Activated B cell treated with CpG ODN at 0.5 μM for 24 hours (primary cell): ENCODE data around the gene PRR35. TPM values are rescaled to one million over a fixed set of nuclear protein-coding genes. Genes with fewer than 3 reads are reported as not detected.

Experiments
- ATAC-seq: fragments of 200-7000 bp; cut with Tn5 transposase; one replicate; pipeline ENCODE4 v1.10.0; 2021; ENCODE audit warnings: low read depth, mild to moderate bottlenecking, moderate library complexity
- CTCF ChIA-PET: fragments of 350-600 bp; sonication (Branson Sonifier 250); formaldehyde crosslinking; loops from one replicate; lab custom pipeline; 2021; ENCODE audit warnings: antibody characterized with exemption; lab: Charles Lee
- POLR2A ChIA-PET: fragments of 350-600 bp; sonication (Branson Sonifier 250); formaldehyde crosslinking; loops from one replicate; lab custom pipeline; 2021; ENCODE audit warnings: antibody characterized with exemption; lab: Charles Lee
- DNase-seq: peaks from one replicate; pipeline ENCODE4 v3.0.0; 2022
- H3K27ac Mint-ChIP-seq: one replicate; pipeline ENCODE4 v1.8.0; 2020; ENCODE audit warnings: mixed read lengths
- H3K27me3 Mint-ChIP-seq: one replicate; pipeline ENCODE4 v1.8.0; 2021; ENCODE audit warnings: mixed read lengths
- H3K36me3 Mint-ChIP-seq: one replicate; pipeline ENCODE4 v1.8.0; 2021; ENCODE audit warnings: low read depth, mixed read lengths
- H3K4me1 Mint-ChIP-seq: one replicate; pipeline ENCODE4 v1.8.0; 2021; ENCODE audit warnings: mixed read lengths
- H3K4me3 Mint-ChIP-seq: one replicate; pipeline ENCODE4 v1.8.0; 2020; ENCODE audit warnings: mild to moderate bottlenecking, mixed read lengths
- H3K9me3 Mint-ChIP-seq: one replicate; pipeline ENCODE4 v1.8.0; 2020; ENCODE audit warnings: mixed read lengths
- intact Hi-C: fragments of 100-400 bp; cut with micrococcal nuclease; formaldehyde crosslinking; loops from one replicate; pipeline ENCODE4 v1.15.1; 2024
- total RNA-seq: library from RNA; stranded (reverse); gene quantifications from 2 replicates; pipeline ENCODE4 v1.2.3, GENCODE V29; 2022
- TF ChIP-seq, protein P1 (sequence below): fragments of 200-600 bp; IDR thresholded peaks from one replicate; pipeline ENCODE4 v1.8.0; 2022; ENCODE audit warnings: antibody characterized with exemption, mild to moderate bottlenecking

Gene PRR35
- total RNA-seq, 1 donor from 2014 or later, result not detected

- TF ChIP-seq, protein P1, sequence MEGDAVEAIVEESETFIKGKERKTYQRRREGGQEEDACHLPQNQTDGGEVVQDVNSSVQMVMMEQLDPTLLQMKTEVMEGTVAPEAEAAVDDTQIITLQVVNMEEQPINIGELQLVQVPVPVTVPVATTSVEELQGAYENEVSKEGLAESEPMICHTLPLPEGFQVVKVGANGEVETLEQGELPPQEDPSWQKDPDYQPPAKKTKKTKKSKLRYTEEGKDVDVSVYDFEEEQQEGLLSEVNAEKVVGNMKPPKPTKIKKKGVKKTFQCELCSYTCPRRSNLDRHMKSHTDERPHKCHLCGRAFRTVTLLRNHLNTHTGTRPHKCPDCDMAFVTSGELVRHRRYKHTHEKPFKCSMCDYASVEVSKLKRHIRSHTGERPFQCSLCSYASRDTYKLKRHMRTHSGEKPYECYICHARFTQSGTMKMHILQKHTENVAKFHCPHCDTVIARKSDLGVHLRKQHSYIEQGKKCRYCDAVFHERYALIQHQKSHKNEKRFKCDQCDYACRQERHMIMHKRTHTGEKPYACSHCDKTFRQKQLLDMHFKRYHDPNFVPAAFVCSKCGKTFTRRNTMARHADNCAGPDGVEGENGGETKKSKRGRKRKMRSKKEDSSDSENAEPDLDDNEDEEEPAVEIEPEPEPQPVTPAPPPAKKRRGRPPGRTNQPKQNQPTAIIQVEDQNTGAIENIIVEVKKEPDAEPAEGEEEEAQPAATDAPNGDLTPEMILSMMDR, result no peak
- Mint-ChIP-seq H3K4me1 (peaks cover 21% of the 10 kb centered on the region), H3K4me3 (no peak overlapping the region), H3K27ac (no peak overlapping the region), H3K9me3 (no peaks in the 10 kb centered on the region), H3K27me3 (no peaks in the 10 kb centered on the region), H3K36me3 (peaks cover 7% of the 10 kb centered on the region)
- ChIA-PET POLR2A (no interaction called here), CTCF (no interaction called here)
- ATAC-seq, result no peak
- no peak for DNase-seq
- intact Hi-C loops, result loop anchor here (5.0 kb wide), 1 partner anchor 184 kb away; the partner anchor contains the start of gene DECR2
These were observed 26.0 kb downstream of the PRR35 start for GRCh38 chr16:586047-586644.

- CTCF ChIA-PET, result no interaction called here
- Mint-ChIP-seq H3K4me3 (peak overlapping the region; percentile 69), H3K27ac (peak overlapping the region; percentile 46), H3K4me1 (peaks cover 25% of the 10 kb centered on the region), H3K36me3 (peaks cover 7% of the 10 kb centered on the region), H3K9me3 (no peaks in the 10 kb centered on the region), H3K27me3 (no peaks in the 10 kb centered on the region)
- ATAC-seq, result no peak
- POLR2A ChIA-PET, result interaction anchor here (1.0 to 2.3 kb wide), 2 partner anchors 50 to 81 kb away, joined by 3 to 14 read pairs; partner anchors contain the start of genes METTL26 and RHOT2
- peak; percentile 14 for DNase-seq
- TF ChIP-seq, protein P1, result no peak
- intact Hi-C loops, result loop anchor here (5.0 kb wide), 1 partner anchor 185 kb away; the partner anchor contains the start of gene DECR2
These were observed 26.7 kb downstream of the PRR35 start for GRCh38 chr16:586645-587590.

DNA sequence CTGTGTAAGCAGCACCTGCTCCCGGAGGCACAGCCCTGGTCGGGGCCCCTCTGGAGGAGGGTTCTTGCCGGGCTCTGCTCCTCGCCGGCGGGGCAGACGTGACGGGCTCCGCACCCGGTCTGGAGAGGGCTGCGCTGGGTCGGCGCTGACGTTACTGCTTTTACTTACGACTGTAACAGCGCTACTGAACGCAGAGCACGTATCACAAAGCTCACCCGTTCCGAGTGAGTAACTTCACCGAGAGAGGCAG, 28.4 kb downstream of the PRR35 start:
- H3K9me3 Mint-ChIP-seq, result no peaks in the 10 kb centered on the region
- H3K27ac Mint-ChIP-seq, result peak overlapping the region; percentile 97
- ChIA-PET CTCF (interaction anchor here (1.3 kb wide), 1 partner anchor 9 kb away, joined by 4 read pairs; no protein-coding TSS in a partner anchor), POLR2A (interaction anchor here (0.6 to 2.3 kb wide), 8 partner anchors 9 to 422 kb away, joined by 3 to 14 read pairs (median 5); partner anchors contain the start of genes METTL26, NHLRC4, PIGQ and WDR90)
- DNase-seq (peak; percentile 70), ATAC-seq (peak; percentile 21)
- peak overlapping the region; percentile 95 for H3K4me3 Mint-ChIP-seq
- no peaks in the 10 kb centered on the region for H3K27me3 Mint-ChIP-seq
- TF ChIP-seq, protein P1, result no peak
- intact Hi-C loops, result loop anchor here (2.0 to 5.0 kb wide), 3 partner anchors 72 to 186 kb away; partner anchors contain the start of genes CIAO3 and DECR2
- H3K4me1 Mint-ChIP-seq, result peaks cover 39% of the 10 kb centered on the region
- H3K36me3 Mint-ChIP-seq, result peaks cover 7% of the 10 kb centered on the region

DNA sequence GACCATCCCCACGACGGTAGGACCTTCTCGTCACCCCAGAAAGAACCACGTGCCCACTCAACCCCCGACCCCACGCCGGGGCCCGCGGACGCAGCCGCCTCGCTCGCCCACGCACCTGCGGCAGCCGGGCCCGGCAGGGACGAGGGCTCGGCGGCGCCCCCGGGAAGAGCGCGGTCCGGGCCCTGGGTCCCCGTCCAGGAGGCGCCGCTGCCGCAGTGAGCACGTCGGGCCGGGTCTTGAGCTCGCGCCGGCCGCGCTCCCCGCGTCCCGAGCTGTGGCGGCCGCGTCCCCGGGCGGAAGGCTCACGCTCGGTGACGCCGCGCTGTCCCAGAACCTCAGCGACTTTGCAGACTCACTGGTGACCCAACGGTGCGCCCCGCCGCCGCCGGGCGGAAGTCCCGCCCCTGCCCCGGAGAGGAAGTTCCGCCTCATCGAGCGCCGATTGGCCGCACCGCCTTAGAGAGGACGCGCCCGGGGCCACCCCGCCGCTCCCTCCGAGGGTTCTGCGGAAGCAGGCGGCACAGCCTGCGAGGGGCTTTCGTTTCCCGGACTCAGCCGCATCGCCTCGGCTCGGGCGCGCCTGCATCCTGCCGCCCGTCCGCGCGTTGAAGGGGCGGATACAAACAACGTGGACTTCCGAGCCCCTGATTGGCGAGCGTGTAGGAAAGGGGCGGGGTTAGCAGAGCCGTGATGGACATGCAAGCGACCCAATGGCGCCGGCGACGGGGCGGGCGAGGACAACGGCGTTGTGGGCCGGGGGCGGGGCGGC, 28.9 kb downstream of the PRR35 start:
- H3K4me3 Mint-ChIP-seq, result peak overlapping the region; percentile 99
- H3K9me3 Mint-ChIP-seq, result no peaks in the 10 kb centered on the region
- peak; percentile 74 for ATAC-seq
- DNase-seq, result peak; percentile 99
- peaks cover 7% of the 10 kb centered on the region for H3K36me3 Mint-ChIP-seq
- CTCF ChIA-PET, result interaction anchor here (1.3 kb wide), 1 partner anchor 9 kb away, joined by 4 read pairs; no protein-coding TSS in a partner anchor
- H3K27ac Mint-ChIP-seq, result peak overlapping the region; percentile 100
- intact Hi-C loops, result loop anchor here (1.0 to 5.0 kb wide), 7 partner anchors 47 to 237 kb away; partner anchors contain the start of genes AXIN1, CAPN15, CIAO3 and DECR2
- H3K27me3 Mint-ChIP-seq, result no peaks in the 10 kb centered on the region
- POLR2A ChIA-PET, result interaction anchor here (0.6 to 2.3 kb wide), 7 partner anchors 10 to 238 kb away, joined by 3 to 14 read pairs (median 5); partner anchors contain the start of genes METTL26, NHLRC4, PIGQ and WDR90
- TF ChIP-seq, protein P1, result no peak
- peaks cover 41% of the 10 kb centered on the region for H3K4me1 Mint-ChIP-seq
